Left cardiac atrium (tissue), 2 donors: ENCODE measurements around the gene DAB2. TPM values are rescaled to one million over a fixed set of nuclear protein-coding genes. Genes with fewer than 3 reads are reported as not detected.

Experiments used
- total RNA-seq, 2 donors: library from RNA; stranded (reverse); fragmentation: NEBNext Ultra II Directional; extraction: Animal tissue kit (Norgen Biotek cat#: 25700); gene quantifications; one replicate each; pipeline ENCODE4 v1.2.1, GENCODE V29; 2021
- donor health status: DM: no; HTN: yes; CAD: no; lungs with severe emphysema.
- donor health status: DM: yes; HTN: yes; CAD: no.

DAB2 gene
- total RNA-seq, 2 donors from 2014 or later = 58.2 to 67.3 TPM

Other genes starting within 250 kb of the DAB2 start
- gene FYB1, start 205.4 kb downstream of the DAB2 start, total RNA-seq = 10 to 100 TPM in 1 of 2 donors, 1 to 10 TPM in 1; 5.0 to 13.4 TPM
- gene C9, start 60.5 kb downstream of the DAB2 start, total RNA-seq = not detected